ENCODE data around the gene CDRT15. TPM values are rescaled to one million over a fixed set of nuclear protein-coding genes. Genes with fewer than 3 reads are reported as not detected.

The CDRT15 gene
- total RNA-seq, 2 donors from 2014 or later = not detected

GRCh38 chr17:14203388-14203787, 33.3 kb downstream of the CDRT15 start:
- no peak overlapping the region for H3K27ac ChIP-seq
- 87% methylated on average over 3 of the region's 3 CpGs for WGBS
- no peaks in the 10 kb centered on the region for H3K4me1 ChIP-seq (replicated peaks)
- no peak for DNase-seq (ENCODE audit: low spot score)
- intact Hi-C loops (cut with DNase I) = no loop called here
- H3K27me3 ChIP-seq (replicated peaks; ENCODE audit: insufficient read depth) = no peaks in the 10 kb centered on the region
- H3K36me3 ChIP-seq = no peaks in the 10 kb centered on the region
- H3K9me3 ChIP-seq = no peaks in the 10 kb centered on the region
- no peak overlapping the region for H3K4me3 ChIP-seq
- no peak for TF ChIP-seq POLR2A (IDR thresholded peaks at IDR 0.05)
- TF ChIP-seq CTCF (IDR thresholded peaks at IDR 0.05) = no peak
- TF ChIP-seq POLR2AphosphoS5 (IDR thresholded peaks at IDR 0.05) = no peak

GRCh38 chr17:14202388-14203166, 34.1 kb downstream of the CDRT15 start:
- intact Hi-C loops (cut with DNase I) = no loop called here
- no peaks in the 10 kb centered on the region for H3K4me1 ChIP-seq (replicated peaks)
- DNase-seq (ENCODE audit: low spot score) = no peak
- no peaks in the 10 kb centered on the region for H3K9me3 ChIP-seq
- no peaks in the 10 kb centered on the region for H3K27me3 ChIP-seq (replicated peaks; ENCODE audit: insufficient read depth)
- no peak overlapping the region for H3K27ac ChIP-seq
- no peak overlapping the region for H3K4me3 ChIP-seq
- H3K36me3 ChIP-seq = no peaks in the 10 kb centered on the region
- TF ChIP-seq POLR2AphosphoS5 (IDR thresholded peaks at IDR 0.05) (no peak), POLR2A (IDR thresholded peaks at IDR 0.05) (no peak), CTCF (IDR thresholded peaks at IDR 0.05) (no peak)
- WGBS = 88% methylated on average over 10 of the region's 10 CpGs

- Histone ChIP-seq H3K27ac (no peak overlapping the region), H3K9me3 (no peaks in the 10 kb centered on the region), H3K4me3 (no peak overlapping the region), H3K27me3 (replicated peaks; ENCODE audit: insufficient read depth) (no peaks in the 10 kb centered on the region), H3K4me1 (replicated peaks) (no peaks in the 10 kb centered on the region), H3K36me3 (no peaks in the 10 kb centered on the region)
- WGBS = 94% methylated on average over 4 of the region's 4 CpGs
- TF ChIP-seq POLR2A (IDR thresholded peaks at IDR 0.05) (no peak), CTCF (IDR thresholded peaks at IDR 0.05) (no peak), POLR2AphosphoS5 (IDR thresholded peaks at IDR 0.05) (no peak)
- no peak for DNase-seq (ENCODE audit: low spot score)
- intact Hi-C loops (cut with DNase I) = no loop called here
Measured at GRCh38 chr17:14201988-14202380, 34.7 kb downstream of the CDRT15 start.

- Histone ChIP-seq H3K27me3 (replicated peaks; ENCODE audit: insufficient read depth) (no peaks in the 10 kb centered on the region), H3K9me3 (no peaks in the 10 kb centered on the region), H3K36me3 (no peaks in the 10 kb centered on the region), H3K4me1 (replicated peaks) (no peaks in the 10 kb centered on the region), H3K4me3 (no peak overlapping the region), H3K27ac (peak overlapping the region in 1 of 2 donors; percentile 17)
- intact Hi-C loops (cut with DNase I) = no loop called here
- DNase-seq (ENCODE audit: low spot score) = no peak
- TF ChIP-seq POLR2A (IDR thresholded peaks at IDR 0.05) (no peak), POLR2AphosphoS5 (IDR thresholded peaks at IDR 0.05) (no peak), CTCF (IDR thresholded peaks at IDR 0.05) (no peak)
- 52% methylated on average over 10 of the region's 10 CpGs for WGBS
Measured at GRCh38 chr17:14201021-14201987, 35.4 kb downstream of the CDRT15 start.
